ENCODE measurements around the gene CRYBA1.

Gene CRYBA1

GRCh38 chr17:29283961-29284360 is 37.3 kb downstream of the CRYBA1 start:
- no peak for DNase-seq

DNA sequence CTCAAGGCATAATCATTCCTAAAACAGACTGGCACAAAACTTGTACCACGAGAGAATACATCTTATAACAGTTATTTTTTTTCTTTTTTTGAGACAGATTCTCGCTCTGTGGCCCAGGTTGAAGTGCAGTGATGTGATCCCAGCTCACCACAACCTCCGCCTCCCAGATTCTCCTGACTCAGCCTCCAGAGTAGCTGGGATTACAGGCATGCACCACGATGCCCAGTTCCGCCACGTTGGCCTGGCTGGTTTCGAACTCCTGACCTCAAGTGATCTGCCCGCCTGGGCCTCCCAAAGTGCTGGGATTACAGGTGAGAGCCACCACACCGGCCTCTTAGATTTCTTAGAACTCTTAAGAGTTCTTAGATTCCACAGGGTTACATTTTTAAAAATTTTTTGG is 43.2 kb downstream of the CRYBA1 start:
- DNase-seq = no peak

- peak; percentile 46 for DNase-seq
Observed at GRCh38 chr17:29291163-29291752, 44.6 kb downstream of the CRYBA1 start.

GRCh38 chr17:29292071-29292991 is 45.7 kb downstream of the CRYBA1 start:
- peak; percentile 55 for DNase-seq

DNA sequence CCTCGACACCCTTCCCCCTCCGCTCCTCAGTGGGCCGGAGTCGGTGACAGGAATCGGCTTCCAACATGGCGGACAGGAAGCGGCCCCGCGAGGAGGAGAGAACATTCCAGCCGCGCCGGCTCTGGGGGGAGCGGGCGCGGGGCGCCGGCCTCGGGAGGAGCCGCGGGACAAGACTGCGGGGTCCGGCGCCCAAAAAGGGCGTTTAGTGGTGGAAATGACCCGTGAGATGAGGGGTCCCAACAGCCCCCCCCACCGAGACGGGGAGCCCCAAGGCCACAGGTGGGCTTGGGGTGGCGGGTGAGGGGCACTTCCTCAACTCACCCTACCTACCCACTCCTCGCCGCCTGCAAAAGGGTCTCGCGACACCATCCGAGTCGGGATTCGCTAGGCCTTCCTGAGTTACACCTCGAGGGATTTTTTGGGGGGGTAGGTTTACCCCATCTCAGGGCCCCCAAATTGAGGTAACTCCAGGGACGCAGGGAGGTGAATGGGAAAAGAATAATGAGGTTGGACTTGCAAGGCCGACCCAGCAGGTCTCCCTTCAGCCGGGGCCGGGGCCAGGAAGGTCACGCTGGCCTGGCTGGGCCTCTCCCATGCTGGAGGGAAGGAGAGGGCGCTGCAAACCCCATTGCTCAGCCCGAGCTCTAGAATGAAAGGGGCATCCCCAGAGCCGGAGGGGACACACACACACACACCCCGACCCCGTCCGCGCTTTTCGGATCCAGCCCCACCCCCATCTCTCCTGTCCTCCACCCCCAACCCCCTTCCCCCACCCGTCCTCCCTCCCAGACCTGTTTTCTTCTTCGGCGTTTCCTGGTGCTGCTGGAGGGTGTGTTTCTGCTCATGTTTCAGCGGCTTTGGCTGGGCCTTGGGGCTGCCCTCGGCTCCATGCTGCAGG is 46.6 kb downstream of the CRYBA1 start:
- peak; percentile 77 for DNase-seq

- DNase-seq = peak; percentile 100
Observed at GRCh38 chr17:29293890-29294579, 47.4 kb downstream of the CRYBA1 start, which contains the start of gene NUFIP2. NUFIP2 (minus strand) TSS chr17:29294148; CDS start chr17:29294059, 89 bp downstream.

DNA sequence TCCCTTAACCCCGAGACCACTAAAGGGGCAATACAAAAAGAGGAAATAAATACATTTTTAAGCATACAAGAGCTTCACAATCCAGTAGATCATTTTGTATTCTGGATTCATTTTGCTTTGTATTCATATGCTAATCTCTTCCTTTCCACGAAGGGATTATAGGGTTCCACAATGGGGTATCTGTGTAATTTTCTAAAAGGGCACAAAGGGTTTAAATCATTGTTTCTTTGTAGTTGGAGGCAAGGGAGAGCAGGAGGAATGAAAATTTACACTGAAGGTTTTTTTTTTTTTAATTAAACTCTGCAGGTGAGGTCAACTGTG is 47.9 kb downstream of the CRYBA1 start:
- DNase-seq = no peak

GRCh38 chr17:29295420-29295819 is 48.8 kb downstream of the CRYBA1 start:
- DNase-seq = no peak

- no peak for DNase-seq
Observed at GRCh38 chr17:29299031-29299430, 52.4 kb downstream of the CRYBA1 start.

- DNase-seq = no peak
Observed at GRCh38 chr17:29303386-29303785, 56.7 kb downstream of the CRYBA1 start.

Measured in 8988T (cell line).